Measurements from ENCODE around the gene CREB3.

DNA sequence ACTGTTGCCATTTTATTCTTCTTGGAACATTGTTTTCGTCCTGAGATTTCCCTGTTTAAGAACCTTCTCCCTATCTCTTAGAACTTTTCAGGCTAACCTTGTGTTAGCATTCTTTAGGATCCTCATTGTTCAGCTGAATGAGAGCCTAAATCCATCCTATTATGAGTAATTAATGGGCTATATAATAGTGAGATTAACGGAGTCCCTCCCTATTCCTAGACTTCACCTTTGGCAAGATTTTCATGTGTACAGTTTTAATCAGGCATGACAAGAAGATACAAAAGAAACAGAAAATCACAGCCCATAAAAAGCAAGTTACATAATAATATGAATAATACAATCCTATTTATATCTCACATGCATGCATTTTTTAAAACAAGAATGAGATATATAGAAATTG, 30.7 kb downstream of the CREB3 start:
- TF ChIP-seq POLR2A (IDR thresholded peaks at IDR 0.05; ENCODE audit: low read length) (no peak), GATA1 (IDR thresholded peaks at IDR 0.05; ENCODE audit: low read depth, low read length) (no peak)
